Testis (tissue), 5 donors: ENCODE data around the gene APBA1. TPM values are rescaled to one million over a fixed set of nuclear protein-coding genes. Genes with fewer than 3 reads are reported as not detected.

ENCODE experiments used
- DNase-seq: peaks from one replicate; pipeline ENCODE4 v3.0.0-alpha.2; 2019
- H3K27ac ChIP-seq, 2 donors: fragments of 200-600 bp; sonication (generic); one replicate each; pipeline ENCODE4 v1.5.1; 2019
- H3K27me3 ChIP-seq: fragments of 200-600 bp; sonication (generic); one replicate; pipeline ENCODE4 v1.5.1; 2019
- H3K36me3 ChIP-seq: fragments of 200-600 bp; sonication (generic); one replicate; pipeline ENCODE4 v1.5.1; 2017; ENCODE audit warnings: low read depth; ENCODE audit errors: missing control alignments
- H3K4me1 ChIP-seq: fragments of 200-600 bp; sonication (generic); one replicate; pipeline ENCODE4 v1.5.1; 2019
- H3K4me3 ChIP-seq, 2 donors: fragments of 200-600 bp; sonication (generic); one replicate each; pipeline ENCODE4 v1.5.1; 2017 to 2019
- H3K9me3 ChIP-seq: fragments of 200-600 bp; sonication (generic); one replicate; pipeline ENCODE4 v1.5.1; 2017
- POLR2A ChIP-seq: fragments of 450-650 bp; IDR thresholded peaks from one replicate; pipeline ENCODE4 v1.6.1; 2017; ENCODE audit warnings: antibody characterized with exemption, mild to moderate bottlenecking, moderate library complexity
- WGBS, 2 donors: methylation state at CpG; one replicate each; pipeline ENCODE4 v1.1.5; 2018; 5-methylcytosine and 5-hydroxymethylcytosine counted together
- intact Hi-C: fragments of 100-400 bp; cut with DNase I; formaldehyde crosslinking; loops from one replicate; pipeline ENCODE4 v1.15.1; 2023; ENCODE audit warnings: low total_unique reads
- long read RNA-seq, 2 donors: transcript quantifications; one replicate each; lab custom pipeline, GENCODE V29; 2026
- polyA plus RNA-seq: library from polyadenylated mRNA; stranded (reverse); fragments of 350-450 nt; fragmentation: Illumina TruSeq; extraction: RNeasy Lipid Tissue Mini Kit (QIAGEN cat#74804); gene quantifications from one replicate; pipeline ENCODE4 v1.2.3, GENCODE V29; 2014; ENCODE audit warnings: low read depth, low replicate concordance; ENCODE audit not compliant: insufficient read depth
- total RNA-seq, 2 donors: library from RNA; depleted of rRNA; stranded (reverse); fragments of >200 nt; gene quantifications; one replicate each; pipeline ENCODE4 v1.2.3, GENCODE V29; 2016
- TF ChIP-seq, protein P1 (sequence below), 3 experiments: fragments of 450-650 bp in 2 of 3; fragments of 200-600 bp in 1 of 3; sonication (generic) in 1 of 3; IDR thresholded peaks; one replicate each; pipeline ENCODE4 v1.5.1; 2016 to 2019; ENCODE audit warnings: antibody characterized with exemption in 3 of 3, mild to moderate bottlenecking in 2 of 3, moderate library complexity in 1 of 3

The APBA1 gene
- total RNA-seq = 1 to 10 TPM; 7.7 to 9.4 TPM
- 11.9 TPM for polyA plus RNA-seq
- long read RNA-seq, donor 1, partial matches to known transcripts = 15 of 15 reads
- long read RNA-seq, donor 1, other reads (novel, unspliced or antisense) = 0 of 15 reads
- long read RNA-seq, donor 2, partial matches to known transcripts = 7 of 7 reads
- long read RNA-seq, donor 2, other reads (novel, unspliced or antisense) = 0 of 7 reads

- Histone ChIP-seq H3K36me3 (no peaks in the 10 kb centered on the region), H3K4me3 (peak within 1 kb of the TSS; percentile 75 to 85), H3K4me1 (peaks cover 8% of the 10 kb centered on the region), H3K27ac (peak within 1 kb of the TSS; percentile 86), H3K27me3 (no peaks in the 10 kb centered on the region), H3K9me3 (no peaks in the 10 kb centered on the region)
- peak; percentile 80 for DNase-seq
- WGBS, 2 donors = 1% methylated on average over 13 to 54 of the region's 92 CpGs
- no peak for TF ChIP-seq POLR2A
- TF ChIP-seq, protein P1, sequence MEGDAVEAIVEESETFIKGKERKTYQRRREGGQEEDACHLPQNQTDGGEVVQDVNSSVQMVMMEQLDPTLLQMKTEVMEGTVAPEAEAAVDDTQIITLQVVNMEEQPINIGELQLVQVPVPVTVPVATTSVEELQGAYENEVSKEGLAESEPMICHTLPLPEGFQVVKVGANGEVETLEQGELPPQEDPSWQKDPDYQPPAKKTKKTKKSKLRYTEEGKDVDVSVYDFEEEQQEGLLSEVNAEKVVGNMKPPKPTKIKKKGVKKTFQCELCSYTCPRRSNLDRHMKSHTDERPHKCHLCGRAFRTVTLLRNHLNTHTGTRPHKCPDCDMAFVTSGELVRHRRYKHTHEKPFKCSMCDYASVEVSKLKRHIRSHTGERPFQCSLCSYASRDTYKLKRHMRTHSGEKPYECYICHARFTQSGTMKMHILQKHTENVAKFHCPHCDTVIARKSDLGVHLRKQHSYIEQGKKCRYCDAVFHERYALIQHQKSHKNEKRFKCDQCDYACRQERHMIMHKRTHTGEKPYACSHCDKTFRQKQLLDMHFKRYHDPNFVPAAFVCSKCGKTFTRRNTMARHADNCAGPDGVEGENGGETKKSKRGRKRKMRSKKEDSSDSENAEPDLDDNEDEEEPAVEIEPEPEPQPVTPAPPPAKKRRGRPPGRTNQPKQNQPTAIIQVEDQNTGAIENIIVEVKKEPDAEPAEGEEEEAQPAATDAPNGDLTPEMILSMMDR (IDR thresholded peaks at IDR 0.05) = no peak
- intact Hi-C loops = no loop called here
Observed at GRCh38 chr9:69671879-69672595, at the start of gene APBA1. APBA1 (minus strand) TSS chr9:69672371.

DNA sequence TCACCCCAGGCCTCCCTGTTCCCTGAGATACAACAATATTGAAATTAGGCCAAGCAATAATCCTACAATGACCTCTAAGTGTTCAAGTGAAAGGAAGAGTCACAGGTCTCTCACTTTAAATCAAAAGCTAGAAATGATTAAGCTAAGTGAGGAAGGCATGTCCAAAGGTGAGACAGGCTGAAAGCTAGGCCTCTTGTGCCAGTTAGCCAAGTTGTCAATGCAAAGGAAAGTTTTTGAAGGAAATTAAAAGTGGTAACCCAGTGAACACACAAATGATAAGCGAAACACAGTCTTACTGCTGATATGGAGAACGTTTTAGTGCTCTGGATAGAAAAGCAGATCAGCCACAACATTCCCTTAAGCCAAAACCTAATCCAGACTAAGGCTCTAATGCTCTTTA lies 47.8 kb upstream of the APBA1 start:
- H3K4me3 ChIP-seq = no peak overlapping the region
- no peaks in the 10 kb centered on the region for H3K36me3 ChIP-seq
- H3K9me3 ChIP-seq = no peaks in the 10 kb centered on the region
- H3K27me3 ChIP-seq = no peaks in the 10 kb centered on the region
- WGBS, 2 donors = 87 to 89% methylated on average over 2 of the region's 2 CpGs
- intact Hi-C loops = no loop called here
- TF ChIP-seq, protein P1 (IDR thresholded peaks at IDR 0.05) = no peak
- no peak for TF ChIP-seq POLR2A
- no peak for DNase-seq
- no peaks in the 10 kb centered on the region for H3K4me1 ChIP-seq
- no peak overlapping the region for H3K27ac ChIP-seq

- H3K4me1 ChIP-seq = no peaks in the 10 kb centered on the region
- no peak overlapping the region for H3K4me3 ChIP-seq
- intact Hi-C loops = no loop called here
- no peaks in the 10 kb centered on the region for H3K36me3 ChIP-seq
- no peak overlapping the region for H3K27ac ChIP-seq
- no peaks in the 10 kb centered on the region for H3K27me3 ChIP-seq
- TF ChIP-seq POLR2A = no peak
- TF ChIP-seq, protein P1 (IDR thresholded peaks at IDR 0.05) = no peak
- no peak for DNase-seq
- WGBS, 2 donors = 65 to 69% methylated on average over 3 of the region's 3 CpGs
- no peaks in the 10 kb centered on the region for H3K9me3 ChIP-seq
Observed at GRCh38 chr9:69719367-69719766, 47.2 kb upstream of the APBA1 start.

DNA sequence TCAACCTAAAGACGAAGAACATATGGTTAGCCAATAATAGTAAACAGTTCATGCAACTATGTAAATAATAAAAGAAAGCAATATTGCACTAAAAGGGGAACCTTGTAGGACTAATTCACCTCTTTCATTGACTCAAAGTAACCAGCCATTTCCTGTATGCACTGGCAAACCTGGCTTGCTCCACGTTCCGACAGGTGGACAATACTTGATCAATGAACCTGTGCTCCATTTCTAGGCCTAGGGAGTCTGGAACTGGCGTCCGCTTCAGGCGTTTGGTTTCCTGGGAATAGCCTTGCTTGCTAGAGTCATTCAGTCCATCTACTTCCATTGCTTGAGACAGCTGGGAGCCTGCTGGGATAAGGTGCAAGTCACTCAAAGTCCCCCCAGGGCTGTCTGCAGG lies 46.0 kb upstream of the APBA1 start:
- 89 to 95% methylated on average over 6 of the region's 6 CpGs for WGBS, 2 donors
- intact Hi-C loops = no loop called here
- H3K27ac ChIP-seq = no peak overlapping the region
- H3K4me3 ChIP-seq = no peak overlapping the region
- no peak for TF ChIP-seq POLR2A
- TF ChIP-seq, protein P1 (IDR thresholded peaks at IDR 0.05) = no peak
- H3K36me3 ChIP-seq = no peaks in the 10 kb centered on the region
- DNase-seq = no peak
- H3K9me3 ChIP-seq = no peaks in the 10 kb centered on the region
- no peaks in the 10 kb centered on the region for H3K4me1 ChIP-seq
- no peaks in the 10 kb centered on the region for H3K27me3 ChIP-seq

DNA sequence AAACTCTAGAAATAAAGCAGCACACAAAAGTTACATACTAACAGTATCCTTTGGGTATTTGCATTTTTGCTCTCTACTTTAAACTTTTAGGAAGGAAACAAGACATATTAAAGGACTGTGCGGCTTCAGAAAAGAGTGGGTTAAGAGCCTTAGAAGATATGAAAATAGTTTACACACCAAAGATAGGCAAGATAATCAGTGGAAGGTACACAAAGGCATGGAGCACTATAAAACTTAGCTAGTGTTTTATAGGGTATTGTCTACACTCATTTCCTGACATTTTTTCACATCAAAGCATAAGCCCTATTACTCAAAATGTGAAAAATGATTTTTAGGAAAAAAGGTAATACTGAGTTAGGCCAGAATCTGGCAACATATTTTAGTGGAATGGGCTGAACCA lies 43.7 kb upstream of the APBA1 start:
- intact Hi-C loops = no loop called here
- TF ChIP-seq, protein P1 (IDR thresholded peaks at IDR 0.05) = no peak
- no peak for TF ChIP-seq POLR2A
- Histone ChIP-seq H3K27me3 (no peaks in the 10 kb centered on the region), H3K36me3 (no peaks in the 10 kb centered on the region), H3K4me3 (no peak overlapping the region), H3K4me1 (no peaks in the 10 kb centered on the region), H3K27ac (no peak overlapping the region), H3K9me3 (no peaks in the 10 kb centered on the region)
- WGBS, 2 donors = 97% methylated on average over 1 of the region's 1 CpG
- DNase-seq = no peak
